ENCODE data around the gene ERFE. TPM values are rescaled to one million over a fixed set of nuclear protein-coding genes. Genes with fewer than 3 reads are reported as not detected.

Gene ERFE
- total and polyA plus RNA-seq, 2 of the 4 experiments (the other 2 are of a cell fraction), result 1.3 to 3.5 TPM

GRCh38 chr2:238146884-238147544, 11.8 kb upstream of the ERFE start:
- Histone ChIP-seq H3K27me3 (ENCODE audit: control insufficient read depth, insufficient read depth, low read length) (no peaks in the 10 kb centered on the region), H2BK120ac (ENCODE audit: low read depth, low read length) (0 out of 2 replicates have a peak overlapping the region, but pooled peaks have one; percentile 15), H3K14ac (replicated peaks; ENCODE audit: low read depth, low read length) (no peak overlapping the region), H3K79me1 (ENCODE audit: low read depth in 1 of 2, low read length in 2 of 2) (no peaks in the 10 kb centered on the region), H2AK9ac (replicated peaks; ENCODE audit: low read depth, low read length, poor library complexity) (no peak overlapping the region), H2BK20ac (ENCODE audit: low read depth, low read length) (no peak overlapping the region), H3K9me3 (ENCODE audit: control insufficient read depth, insufficient read depth, low read length) (no peaks in the 10 kb centered on the region), H4K91ac (ENCODE audit: insufficient read depth, low read depth, low read length) (0 out of 2 replicates have a peak overlapping the region, but pooled peaks have one; percentile 15), H4K8ac (ENCODE audit: low read depth in 2 of 2, low read length in 2 of 2) (no peak overlapping the region), H3K18ac (ENCODE audit: low read depth, low read length) (no peak overlapping the region), H3K9ac (ENCODE audit: low read depth, low read length) (no peak overlapping the region), H2AK5ac (ENCODE audit: low read depth, low read length) (no peak overlapping the region), H3K4me1 (ENCODE audit: control insufficient read depth, insufficient read depth, low read length) (peaks cover 12% of the 10 kb centered on the region), H3K9me1 (ENCODE audit: insufficient read depth, low read length) (0 out of 2 replicates have a peak, but pooled peaks cover 10% of the 10 kb centered on the region), H4K5ac (ENCODE audit: low read depth, low read length) (no peak overlapping the region), H3K56ac (ENCODE audit: extremely low read depth, insufficient read depth, low read length) (no peak overlapping the region), H3K4me2 (ENCODE audit: low read depth, low read length) (no peak overlapping the region), H3K36me3 (ENCODE audit: control insufficient read depth, insufficient read depth, low read length) (no peaks in the 10 kb centered on the region), H2BK5ac (ENCODE audit: low read depth, low read length, poor library complexity, severe bottlenecking) (no peak overlapping the region), H2AFZ (replicated peaks; ENCODE audit: low read length, poor library complexity) (no peak overlapping the region), H3K23ac (ENCODE audit: low read depth, low read length) (no peak overlapping the region), H3K4me3 (ENCODE audit: insufficient read depth, low read depth, low read length) (no peak overlapping the region), H4K20me1 (ENCODE audit: insufficient read depth, low read length) (no peaks in the 10 kb centered on the region), H3K4ac (ENCODE audit: low read depth, low read length) (no peak overlapping the region), H3K27ac (ENCODE audit: insufficient read depth, low read length) (no peak overlapping the region), H2BK15ac (ENCODE audit: low read depth, low read length) (no peak overlapping the region)
- WGBS, 2 experiments (ENCODE audit: extremely low coverage in 2 of 2, insufficient read length in 1 of 2), result 100% methylated on average over 2 of the region's 13 CpGs; no CpG with 5 or more reads in 1 of the 2 experiments
- no peak for TF ChIP-seq RFX5 (IDR thresholded peaks at IDR 0.05; ENCODE audit: low read depth, low read length)
- TF ChIP-seq SMC3 (IDR thresholded peaks at IDR 0.05; ENCODE audit: low read depth, low read length), result no peak
- TF ChIP-seq NFE2L2 (IDR thresholded peaks at IDR 0.05; ENCODE audit: low read depth, low read length), result no peak
- no peak for TF ChIP-seq BHLHE40 (IDR thresholded peaks at IDR 0.05; ENCODE audit: low read depth, low read length)
- TF ChIP-seq CTCF (conservative IDR thresholded peaks at IDR 0.05; ENCODE audit: low read depth, low read length), result no peak
- no peak for TF ChIP-seq MAZ (IDR thresholded peaks at IDR 0.05; ENCODE audit: borderline replicate concordance, low read depth, low read length)
- no peak for TF ChIP-seq POLR2A (IDR thresholded peaks at IDR 0.05; ENCODE audit: low read depth, low read length)
- TF ChIP-seq USF2 (IDR thresholded peaks at IDR 0.05; ENCODE audit: low read depth, low read length), result no peak
- TF ChIP-seq RCOR1 (IDR thresholded peaks at IDR 0.05; ENCODE audit: insufficient replicate concordance, low read length), result no peak
- TF ChIP-seq CHD1 (IDR thresholded peaks at IDR 0.05; ENCODE audit: low read depth, low read length), result no peak
- no peak for TF ChIP-seq CEBPB (IDR thresholded peaks at IDR 0.05; ENCODE audit: low read depth, low read length)
- TF ChIP-seq RAD21 (IDR thresholded peaks at IDR 0.05; ENCODE audit: low read length), result no peak
- TF ChIP-seq MAFK (IDR thresholded peaks at IDR 0.05; ENCODE audit: low read depth, low read length), result no peak
- TF ChIP-seq MXI1 (IDR thresholded peaks at IDR 0.05; ENCODE audit: borderline replicate concordance, low read depth, low read length), result no peak
- TF ChIP-seq ELK1 (IDR thresholded peaks at IDR 0.05; ENCODE audit: borderline replicate concordance, low read depth, low read length), result no peak
- no peak for TF ChIP-seq FOS (IDR thresholded peaks at IDR 0.05; ENCODE audit: low read depth, low read length)
- no peak for ATAC-seq (ENCODE audit: low read depth)
- no peak for DNase-seq
- BruUV-seq (replicated peaks), result no TSS peak
- CTCF ChIA-PET, result interaction anchor here (0.6 kb wide), 1 partner anchor 116 kb away, joined by 5 read pairs; no protein-coding TSS in a partner anchor
- POLR2A ChIA-PET (ENCODE audit: unreplicated experiment), result no interaction called here
- in situ Hi-C loops (cut with MboI; ENCODE audit: low sequenced_read_pairs), result no loop called here
- intact Hi-C loops (cut with micrococcal nuclease), result no loop called here
- dilution Hi-C loops (cut with HindIII; ENCODE audit: low sequenced_read_pairs, unreplicated experiment), result no loop called here

Data from IMR-90 (cell line).